GM12878 (cell line): Measurements from ENCODE around the gene F10. TPM values are rescaled to one million over a fixed set of nuclear protein-coding genes. Genes with fewer than 3 reads are reported as not detected.

Source experiments
- ATAC-seq: fragments of 200-7000 bp; cut with Tn5 transposase; 3 replicates; pipeline ENCODE4 v1.9.1; 2020; ENCODE audit warnings: mild to moderate bottlenecking, moderate library complexity
- BruUV-seq: library from RNA; stranded (reverse); fragments of 400-500 nt; replicated peaks from 2 replicates; lab custom pipeline; 2021; lab: Mats Ljungman, UMichigan
- CTCF ChIA-PET: fragments of 300-600 bp; sonication (Branson Sonifier 250); formaldehyde crosslinking; extraction: SDS; loops from one replicate; lab custom pipeline; 2021; ENCODE audit warnings: inconsistent platforms; lab: Yijun Ruan, JAX
- POLR2A ChIA-PET: fragments of 350-600 bp; formaldehyde crosslinking; extraction: SDS; loops from one replicate; lab custom pipeline; 2021; ENCODE audit warnings: inconsistent platforms; lab: Charles Lee
- RAD21 ChIA-PET: fragments of 300-600 bp; sonication (Branson Sonifier 250); formaldehyde crosslinking; loops from one replicate; lab custom pipeline; 2023; ENCODE audit warnings: antibody characterized with exemption; ENCODE audit not compliant: unreplicated experiment; lab: Charles Lee
- SMC1A ChIA-PET: fragments of 300-600 bp; sonication (Branson Sonifier 250); formaldehyde crosslinking; loops from one replicate; lab custom pipeline; 2023; ENCODE audit not compliant: unreplicated experiment, uncharacterized antibody; lab: Charles Lee
- DNase-seq: peaks from one replicate; pipeline ENCODE4 v3.0.0-alpha.2; 2011; ENCODE audit warnings: low read depth, low spot score
- FAIRE-seq: peaks from 3 replicates; lab custom pipeline; 2011; peaks lifted over from hg19 to GRCh38; lab: Jason Lieb, UNC
- H2AFZ ChIP-seq: 2 replicates; pipeline ENCODE4 v1.6.0; 2011; ENCODE audit warnings: low read depth, low read length, control low read depth; ENCODE audit not compliant: control insufficient read depth
- H3K27ac ChIP-seq: 2 replicates; pipeline ENCODE4 v1.5.1; 2011; ENCODE audit warnings: control low read depth; ENCODE audit not compliant: control insufficient read depth, insufficient read depth
- H3K27me3 ChIP-seq, 2 experiments: replicated peaks in 1 of 2; 2 replicates each; pipeline versions ENCODE4 v1.6.0 to v1.6.1; 2011; ENCODE audit warnings: low read length in 1 of 2; ENCODE audit not compliant: control insufficient read depth in 2 of 2, insufficient read depth in 2 of 2
- H3K36me3 ChIP-seq, 2 experiments: 2 replicates each; pipeline ENCODE4 v1.5.1; 2011; ENCODE audit warnings: low read length in 1 of 2; ENCODE audit not compliant: control insufficient read depth in 2 of 2, insufficient read depth in 2 of 2
- H3K4me1 ChIP-seq: 2 replicates; pipeline ENCODE4 v1.6.1; 2011; ENCODE audit warnings: mild to moderate bottlenecking, low read length, moderate library complexity, mixed read lengths; ENCODE audit not compliant: control insufficient read depth, insufficient read depth
- H3K4me2 ChIP-seq: 2 replicates; pipeline ENCODE4 v1.6.0; 2011; ENCODE audit warnings: control low read depth; ENCODE audit not compliant: control insufficient read depth, insufficient read depth
- H3K4me3 ChIP-seq: fragments of 200-600 bp; sonication (generic); 2 replicates; pipeline ENCODE4 v1.5.1; 2016
- H3K79me2 ChIP-seq: 2 replicates; pipeline ENCODE4 v1.6.0; 2011; ENCODE audit warnings: low read length; ENCODE audit not compliant: control insufficient read depth, insufficient read depth
- H3K9ac ChIP-seq: 2 replicates; pipeline ENCODE4 v1.8.0; 2011; ENCODE audit warnings: low read length, control low read depth, mixed read lengths; ENCODE audit not compliant: control insufficient read depth, insufficient read depth
- H3K9me3 ChIP-seq: replicated peaks from 3 replicates; pipeline ENCODE4 v1.5.1; 2011; ENCODE audit warnings: mild to moderate bottlenecking, low read length; ENCODE audit not compliant: control insufficient read depth, insufficient read depth
- H4K20me1 ChIP-seq: 2 replicates; pipeline ENCODE4 v1.6.0; 2011; ENCODE audit not compliant: control insufficient read depth, insufficient read depth
- CEBPZ ChIP-seq: fragments of 150-350 bp; IDR thresholded peaks from 2 replicates; pipeline ENCODE4 v1.6.1; 2016; ENCODE audit warnings: low read depth, low read length
- CTCF ChIP-seq, 3 experiments: IDR thresholded peaks in 2 of 3; conservative IDR thresholded peaks in 1 of 3; 2 replicates each; pipeline ENCODE4 v1.5.1; 2011; ENCODE audit warnings: low read depth in 3 of 3, low read length in 3 of 3, mild to moderate bottlenecking in 3 of 3, control low read depth in 2 of 3, moderate library complexity in 2 of 3, inconsistent platforms in 1 of 3, mixed read lengths in 1 of 3; ENCODE audit not compliant: control insufficient read depth in 2 of 3, insufficient read depth in 1 of 3; ENCODE audit errors: extremely low read depth in 1 of 3
- DPF2 ChIP-seq: fragments of 450-650 bp; IDR thresholded peaks from 2 replicates; pipeline ENCODE4 v1.6.1; 2017; ENCODE audit warnings: mild to moderate bottlenecking
- PAX8 ChIP-seq: fragments of 450-650 bp; IDR thresholded peaks from 2 replicates; pipeline ENCODE4 v1.6.1; 2017; ENCODE audit warnings: mild to moderate bottlenecking, moderate library complexity
- POLR2A ChIP-seq: IDR thresholded peaks from 2 replicates; pipeline ENCODE4 v1.6.1; 2011; ENCODE audit warnings: low read depth, mild to moderate bottlenecking, low read length
- SMC3 ChIP-seq: IDR thresholded peaks from 2 replicates; pipeline ENCODE4 v1.6.1; 2011; ENCODE audit warnings: low read length, improper control_type of control experiment, borderline replicate concordance
- STAT1 ChIP-seq: fragments of 450-650 bp; conservative IDR thresholded peaks from 2 replicates; pipeline ENCODE4 v1.6.1; 2014; ENCODE audit warnings: antibody characterized with exemption, mild to moderate bottlenecking
- SUZ12 ChIP-seq: fragments of 200-600 bp; sonication (generic); IDR thresholded peaks from one replicate; pipeline ENCODE4 v1.6.1; 2018; ENCODE audit warnings: antibody characterized with exemption, mild to moderate bottlenecking; ENCODE audit not compliant: unreplicated experiment
- TCF7 ChIP-seq: IDR thresholded peaks from 2 replicates; pipeline ENCODE4 v1.6.1; 2014; ENCODE audit warnings: antibody characterized with exemption, borderline replicate concordance
- WGBS: methylation state at CpG from one replicate; pipeline ENCODE4 v1.1.6; 2016; ENCODE audit warnings: low lambda C conversion rate; ENCODE audit not compliant: insufficient replicate concordance, insufficient coverage; ENCODE audit errors: missing lambda C conversion rate; 5-methylcytosine and 5-hydroxymethylcytosine counted together
- in situ Hi-C: fragments of 300-500 bp; cut with MboI; formaldehyde crosslinking; loops from 9 replicates; pipeline ENCODE4 v1.14.3; 2018; ENCODE audit warnings: mixed read lengths
- intact Hi-C: fragments of 100-400 bp; cut with micrococcal nuclease; formaldehyde crosslinking; loops from one replicate; pipeline ENCODE4 v1.14.2; 2022; ENCODE audit not compliant: unreplicated experiment
- polyA plus RNA-seq, 11 experiments: library from polyadenylated mRNA; depleted of rRNA in 4 of 11; unstranded in 6 of 11; stranded (reverse) in 5 of 11; fragments of >200 nt; fragmentation: Nextera tagmentation in 4 of 11; fragmentation: Illumina TruSeq in 1 of 11; extraction: Ambion mirVana in 4 of 11; extraction: Trizol in 1 of 11; gene quantifications; 1 replicate in 1 of 11; 2 replicates in 10 of 11; pipeline versions ENCODE4 v1.2.1 to v1.2.3, GENCODE V29; 2011 to 2016; ENCODE audit warnings: inconsistent platforms in 2 of 11, missing spikeins in 2 of 11, low read depth in 1 of 11
- total RNA-seq, 4 experiments: library from RNA; depleted of rRNA in 3 of 4; stranded (reverse); fragments of >200 nt in 3 of 4; fragmentation: Illumina TruSeq in 1 of 4; extraction: Trizol in 1 of 4; gene quantifications; 2 replicates each; pipeline versions ENCODE4 v1.2.1 to v1.2.3, GENCODE V29; 2013 to 2021
- TF ChIP-seq, protein P1 (sequence below): IDR thresholded peaks from 2 replicates; pipeline ENCODE4 v1.6.1; 2011; ENCODE audit warnings: low read depth, mild to moderate bottlenecking, low read length, moderate library complexity, borderline replicate concordance; ENCODE audit errors: extremely low read depth
- TF ChIP-seq, protein P2 (sequence below): IDR thresholded peaks from 2 replicates; pipeline ENCODE4 v1.6.1; 2011; ENCODE audit warnings: mild to moderate bottlenecking, low read depth, low read length, moderate library complexity; ENCODE audit not compliant: insufficient replicate concordance

Gene F10
- total and polyA plus RNA-seq, 10 of the 15 experiments (the other 5 are each of a cell fraction or from before 2014, with no cell fraction given) = not detected

DNA sequence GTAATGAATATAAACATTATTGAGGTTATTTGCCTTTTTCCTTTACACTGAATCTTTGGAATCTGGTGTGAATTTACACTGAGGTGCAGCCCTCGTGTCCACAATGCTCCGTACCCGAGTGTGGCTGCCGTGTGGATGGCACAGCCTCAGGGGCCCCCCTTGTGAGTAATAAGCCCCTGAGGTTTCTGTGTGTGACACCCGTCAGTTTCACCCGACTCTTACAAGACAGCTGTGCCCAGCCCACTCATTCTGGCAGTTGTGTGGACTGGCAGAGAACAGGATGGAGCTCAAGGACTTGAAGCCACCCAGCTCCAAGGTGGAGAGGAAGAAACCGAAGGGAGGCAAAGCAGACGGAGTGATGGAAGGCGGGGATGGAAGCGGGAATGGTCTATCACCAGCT is 43.7 kb downstream of the F10 start:
- Histone ChIP-seq H3K4me1 (no peaks in the 10 kb centered on the region), H3K4me2 (no peak overlapping the region), H2AFZ (no peak overlapping the region), H3K36me3 (peaks cover 0 to 5% of the 10 kb centered on the region in 2 experiments; a peak in 3 of 4 replicates), H3K27me3 (no peaks in the 10 kb centered on the region), H4K20me1 (no peaks in the 10 kb centered on the region), H3K79me2 (no peaks in the 10 kb centered on the region), H3K27ac (no peak overlapping the region), H3K9ac (no peak overlapping the region), H3K9me3 (no peaks in the 10 kb centered on the region), H3K4me3 (no peak overlapping the region)
- 91% methylated on average over 10 of the region's 10 CpGs for WGBS
- FAIRE-seq (no peak), DNase-seq (no peak), ATAC-seq (no peak)
- RAD21 ChIA-PET = no interaction called here
- POLR2A ChIA-PET = no interaction called here
- CTCF ChIA-PET = no interaction called here
- BruUV-seq = no TSS peak
- in situ Hi-C loops (no loop called here), intact Hi-C loops (no loop called here)
- TF ChIP-seq PAX8 = no peak
- SMC1A ChIA-PET = no interaction called here

DNA sequence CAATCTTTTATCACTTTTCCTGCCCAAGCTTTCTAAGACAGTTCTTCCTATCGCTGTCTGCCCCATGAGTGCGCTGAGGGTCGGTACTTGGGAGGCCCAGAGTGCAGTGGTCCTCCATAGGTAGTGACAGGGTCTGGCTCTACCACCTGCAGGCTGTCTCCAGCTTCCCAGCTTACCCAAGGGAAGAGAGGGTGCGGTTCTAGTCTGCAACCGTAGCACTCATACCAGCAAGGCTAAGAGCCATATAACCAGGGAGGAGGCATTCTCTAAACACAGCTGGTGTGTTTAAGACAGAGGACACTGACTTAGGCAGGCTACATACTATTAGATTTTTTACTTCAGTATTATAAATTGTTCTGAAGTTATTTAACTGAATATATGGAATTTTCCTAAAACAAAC is 44.1 kb downstream of the F10 start:
- DNase-seq (no peak), ATAC-seq (no peak), FAIRE-seq (no peak)
- ChIA-PET RAD21 (no interaction called here), CTCF (no interaction called here), SMC1A (no interaction called here), POLR2A (no interaction called here)
- intact Hi-C loops (no loop called here), in situ Hi-C loops (no loop called here)
- no peaks in the 10 kb centered on the region for H3K79me2 ChIP-seq
- H3K9me3 ChIP-seq = no peaks in the 10 kb centered on the region
- WGBS = 99% methylated on average over 5 of the region's 5 CpGs
- H3K4me1 ChIP-seq = no peaks in the 10 kb centered on the region
- H3K9ac ChIP-seq = no peak overlapping the region
- no peak overlapping the region for H3K4me2 ChIP-seq
- no peak overlapping the region for H2AFZ ChIP-seq
- no TSS peak for BruUV-seq
- H3K27ac ChIP-seq = no peak overlapping the region
- H3K4me3 ChIP-seq = no peak overlapping the region
- H3K36me3 ChIP-seq = peaks cover 0 to 6% of the 10 kb centered on the region in 2 experiments; a peak in 3 of 4 replicates
- H4K20me1 ChIP-seq = no peaks in the 10 kb centered on the region
- no peaks in the 10 kb centered on the region for H3K27me3 ChIP-seq
- TF ChIP-seq, protein P1, sequence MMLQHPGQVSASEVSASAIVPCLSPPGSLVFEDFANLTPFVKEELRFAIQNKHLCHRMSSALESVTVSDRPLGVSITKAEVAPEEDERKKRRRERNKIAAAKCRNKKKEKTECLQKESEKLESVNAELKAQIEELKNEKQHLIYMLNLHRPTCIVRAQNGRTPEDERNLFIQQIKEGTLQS = no peak
- TF ChIP-seq SUZ12 (no peak), STAT1 (no peak), POLR2A (no peak), CEBPZ (no peak), CTCF (IDR thresholded peaks at IDR 0.05 in 2 of 3, conservative IDR thresholded peaks at IDR 0.05 in 1 of 3; ENCODE audit: control insufficient read depth in 2 of 3, extremely low read depth in 1 of 3, insufficient read depth in 1 of 3, low read depth in 3 of 3, low read length in 3 of 3) (no peak), DPF2 (no peak), SMC3 (no peak), TCF7 (no peak)
- TF ChIP-seq, protein P2, sequence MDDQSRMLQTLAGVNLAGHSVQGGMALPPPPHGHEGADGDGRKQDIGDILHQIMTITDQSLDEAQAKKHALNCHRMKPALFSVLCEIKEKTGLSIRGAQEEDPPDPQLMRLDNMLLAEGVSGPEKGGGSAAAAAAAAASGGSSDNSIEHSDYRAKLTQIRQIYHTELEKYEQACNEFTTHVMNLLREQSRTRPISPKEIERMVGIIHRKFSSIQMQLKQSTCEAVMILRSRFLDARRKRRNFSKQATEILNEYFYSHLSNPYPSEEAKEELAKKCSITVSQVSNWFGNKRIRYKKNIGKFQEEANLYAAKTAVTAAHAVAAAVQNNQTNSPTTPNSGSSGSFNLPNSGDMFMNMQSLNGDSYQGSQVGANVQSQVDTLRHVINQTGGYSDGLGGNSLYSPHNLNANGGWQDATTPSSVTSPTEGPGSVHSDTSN = no peak
